ENCODE measurements around the gene NRM. TPM values are rescaled to one million over a fixed set of nuclear protein-coding genes. Genes with fewer than 3 reads are reported as not detected.

The NRM gene
- total and polyA plus RNA-seq, 2 of the 13 experiments (the other 11 are each of a cell fraction or from before 2014, with no cell fraction given) = 12.5 to 16.0 TPM

DNA sequence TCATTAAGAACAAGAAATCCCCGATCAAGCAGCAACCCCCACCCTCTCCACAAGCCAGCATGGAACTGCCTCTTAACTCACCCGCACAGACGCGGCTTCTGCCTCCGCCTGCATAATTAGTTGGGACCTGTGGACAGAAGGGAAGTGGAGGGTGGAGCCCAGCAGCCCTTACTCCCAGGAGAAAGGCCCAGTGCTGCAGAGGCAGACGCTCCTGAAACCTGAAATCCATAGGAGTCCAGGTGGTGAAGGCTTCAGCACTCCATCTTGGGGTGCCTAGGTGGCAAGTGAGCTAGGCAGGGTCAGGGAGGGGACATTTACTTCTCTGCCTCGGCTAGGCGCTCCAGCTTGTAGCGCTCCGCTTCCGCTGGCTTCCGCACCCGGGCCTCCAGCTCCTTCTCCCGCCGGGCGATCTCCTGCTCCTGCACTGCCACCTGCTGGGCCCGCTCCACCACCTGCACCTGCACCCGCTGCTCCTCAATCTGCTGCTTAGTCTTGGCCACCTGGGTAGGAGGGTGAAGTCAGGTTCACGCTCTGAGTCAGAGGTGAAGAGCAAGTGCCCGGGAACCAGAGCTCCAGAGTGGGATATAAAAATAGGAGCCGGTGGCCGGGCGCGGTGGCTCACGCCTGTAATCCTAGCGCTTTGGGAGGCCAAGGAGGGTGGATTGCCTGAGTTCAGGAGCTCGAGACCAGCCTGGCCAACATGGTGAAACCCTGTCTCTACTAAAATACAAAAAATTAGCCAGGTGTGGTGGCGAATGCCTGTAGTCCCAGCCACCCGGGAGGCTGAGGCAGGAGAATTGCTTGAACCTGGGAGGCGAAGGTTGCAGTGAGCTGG is 40.0 kb upstream of the NRM start (continued):
- peak; percentile 34; the same call in 1 of the 2 replicates for TF ChIP-seq REPIN1 (CRISPR knock-in tag; IDR thresholded peaks at IDR 0.05; ENCODE audit: borderline replicate concordance, low read depth)
- TF ChIP-seq ZBTB7B (CRISPR knock-in tag; IDR thresholded peaks at IDR 0.05) = no peak
- no peak for TF ChIP-seq ZNF616 (CRISPR knock-in tag; IDR thresholded peaks at IDR 0.05; ENCODE audit: low read depth)
- TF ChIP-seq HOXD1 (CRISPR knock-in tag; IDR thresholded peaks at IDR 0.05) = no peak
- TF ChIP-seq ERF (CRISPR knock-in tag; IDR thresholded peaks at IDR 0.05) = peak; percentile 38; the same call in 1 of the 2 replicates
- no peak for TF ChIP-seq NFIB (CRISPR knock-in tag; IDR thresholded peaks at IDR 0.05; ENCODE audit: borderline replicate concordance)
- TF ChIP-seq, protein P1, sequence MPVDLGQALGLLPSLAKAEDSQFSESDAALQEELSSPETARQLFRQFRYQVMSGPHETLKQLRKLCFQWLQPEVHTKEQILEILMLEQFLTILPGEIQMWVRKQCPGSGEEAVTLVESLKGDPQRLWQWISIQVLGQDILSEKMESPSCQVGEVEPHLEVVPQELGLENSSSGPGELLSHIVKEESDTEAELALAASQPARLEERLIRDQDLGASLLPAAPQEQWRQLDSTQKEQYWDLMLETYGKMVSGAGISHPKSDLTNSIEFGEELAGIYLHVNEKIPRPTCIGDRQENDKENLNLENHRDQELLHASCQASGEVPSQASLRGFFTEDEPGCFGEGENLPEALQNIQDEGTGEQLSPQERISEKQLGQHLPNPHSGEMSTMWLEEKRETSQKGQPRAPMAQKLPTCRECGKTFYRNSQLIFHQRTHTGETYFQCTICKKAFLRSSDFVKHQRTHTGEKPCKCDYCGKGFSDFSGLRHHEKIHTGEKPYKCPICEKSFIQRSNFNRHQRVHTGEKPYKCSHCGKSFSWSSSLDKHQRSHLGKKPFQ (CRISPR knock-in tag; IDR thresholded peaks at IDR 0.05; ENCODE audit: insufficient replicate concordance) = no peak
- TF ChIP-seq, protein P2, sequence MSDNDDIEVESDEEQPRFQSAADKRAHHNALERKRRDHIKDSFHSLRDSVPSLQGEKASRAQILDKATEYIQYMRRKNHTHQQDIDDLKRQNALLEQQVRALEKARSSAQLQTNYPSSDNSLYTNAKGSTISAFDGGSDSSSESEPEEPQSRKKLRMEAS (IDR thresholded peaks at IDR 0.05) = peak; percentile 61; the same call in 1 of the 2 replicates
- no peak for TF ChIP-seq ZSCAN30 (CRISPR knock-in tag; IDR thresholded peaks at IDR 0.05)
- TF ChIP-seq ELF3 (CRISPR knock-in tag; IDR thresholded peaks at IDR 0.05) = 0 out of 2 replicates have a peak, but pooled peaks have one; percentile 39
- TF ChIP-seq MYC (CRISPR knock-in tag; IDR thresholded peaks at IDR 0.05; ENCODE audit: borderline replicate concordance) = peak; percentile 38; the same call in 1 of the 2 replicates
- TF ChIP-seq HNRNPL (IDR thresholded peaks at IDR 0.05; ENCODE audit: low read depth, low read length) = 0 out of 2 replicates have a peak, but pooled peaks have one; percentile 53
- peak; percentile 35; the same call in 1 of the 2 replicates for TF ChIP-seq GATAD2A (CRISPR knock-in tag; IDR thresholded peaks at IDR 0.05)
- no peak for TF ChIP-seq SOX6 (IDR thresholded peaks at IDR 0.05)
- no peak for TF ChIP-seq SOX6 (CRISPR knock-in tag; IDR thresholded peaks at IDR 0.05)
- TF ChIP-seq SMARCE1 (IDR thresholded peaks at IDR 0.05; ENCODE audit: borderline replicate concordance) = no peak
- TF ChIP-seq CCAR2 (optimal IDR thresholded peaks at IDR 0.05; ENCODE audit: low read depth, low read length) = no peak
- TF ChIP-seq, protein P3, sequence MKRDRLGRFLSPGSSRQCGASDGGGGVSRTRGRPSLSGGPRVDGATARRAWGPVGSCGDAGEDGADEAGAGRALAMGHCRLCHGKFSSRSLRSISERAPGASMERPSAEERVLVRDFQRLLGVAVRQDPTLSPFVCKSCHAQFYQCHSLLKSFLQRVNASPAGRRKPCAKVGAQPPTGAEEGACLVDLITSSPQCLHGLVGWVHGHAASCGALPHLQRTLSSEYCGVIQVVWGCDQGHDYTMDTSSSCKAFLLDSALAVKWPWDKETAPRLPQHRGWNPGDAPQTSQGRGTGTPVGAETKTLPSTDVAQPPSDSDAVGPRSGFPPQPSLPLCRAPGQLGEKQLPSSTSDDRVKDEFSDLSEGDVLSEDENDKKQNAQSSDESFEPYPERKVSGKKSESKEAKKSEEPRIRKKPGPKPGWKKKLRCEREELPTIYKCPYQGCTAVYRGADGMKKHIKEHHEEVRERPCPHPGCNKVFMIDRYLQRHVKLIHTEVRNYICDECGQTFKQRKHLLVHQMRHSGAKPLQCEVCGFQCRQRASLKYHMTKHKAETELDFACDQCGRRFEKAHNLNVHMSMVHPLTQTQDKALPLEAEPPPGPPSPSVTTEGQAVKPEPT (CRISPR knock-in tag; IDR thresholded peaks at IDR 0.05; ENCODE audit: low read depth) = 0 out of 2 replicates have a peak, but pooled peaks have one; percentile 52
- TF ChIP-seq ZNF772 (CRISPR knock-in tag; IDR thresholded peaks at IDR 0.05) = no peak
- TF ChIP-seq, protein P4, sequence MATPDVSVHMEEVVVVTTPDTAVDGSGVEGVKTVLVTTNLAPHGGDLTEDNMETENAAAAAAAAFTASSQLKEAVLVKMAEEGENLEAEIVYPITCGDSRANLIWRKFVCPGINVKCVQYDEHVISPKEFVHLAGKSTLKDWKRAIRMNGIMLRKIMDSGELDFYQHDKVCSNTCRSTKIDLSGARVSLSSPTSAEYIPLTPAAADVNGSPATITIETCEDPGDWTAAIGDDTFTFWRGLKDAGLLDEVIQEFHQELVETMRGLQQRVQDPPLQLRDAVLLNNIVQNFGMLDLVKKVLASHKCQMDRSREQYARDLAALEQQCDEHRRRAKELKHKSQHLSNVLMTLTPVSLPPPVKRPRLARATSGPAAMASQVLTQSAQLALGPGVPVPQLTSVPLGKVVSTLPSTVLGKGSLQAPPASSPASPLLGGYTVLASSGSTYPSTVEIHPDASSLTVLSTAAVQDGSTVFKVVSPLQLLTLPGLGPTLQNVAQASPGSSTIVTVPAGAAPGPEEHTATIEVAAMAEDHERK (CRISPR knock-in tag; IDR thresholded peaks at IDR 0.05; ENCODE audit: low read depth) = no peak
- TF ChIP-seq RXRA (CRISPR knock-in tag; IDR thresholded peaks at IDR 0.05) = peak; percentile 51; the same call in 1 of the 2 replicates
- peak in 1 of 2 experiments; percentile 37; a peak in 1 of 4 replicates for TF ChIP-seq POLR2A (IDR thresholded peaks at IDR 0.05; ENCODE audit: insufficient read depth in 1 of 2, low read depth in 2 of 2, low read length in 2 of 2)

Measured in HepG2 (cell line).